Gastroesophageal sphincter (tissue), 4 donors: ENCODE results near the gene SNIP1. TPM values are rescaled to one million over a fixed set of nuclear protein-coding genes. Genes with fewer than 3 reads are reported as not detected.
A peak's percentile ranks its signal among the peaks of the same experiment; 100 is the strongest.
"Not testable (repeated sequence)": the region's sequence is repeated elsewhere in the genome, so short reads cannot be mapped to it uniquely, and the experiment has no call there.

Experiments used
- ATAC-seq: fragments of 150-250 bp; one replicate; pipeline ENCODE4 v1.9.1; 2016; ENCODE audit warnings: mild to moderate bottlenecking, moderate library complexity
- H3K27ac ChIP-seq, 4 donors: fragments of 200-600 bp; sonication (generic) in 3 of 4; 1 replicate in 3 of 4; 2 replicates in 1 of 4; pipeline ENCODE4 v1.5.1; 2016 to 2019
- H3K27me3 ChIP-seq: fragments of 200-600 bp; sonication (generic); one replicate; pipeline ENCODE4 v1.5.1; 2019
- H3K36me3 ChIP-seq, 2 donors: fragments of 200-600 bp; sonication (generic); one replicate each; pipeline ENCODE4 v1.5.1; 2019; ENCODE audit warnings: control low read depth in 1 of 2
- H3K4me1 ChIP-seq, 3 donors: fragments of 200-600 bp; sonication (generic); 1 replicate in 2 of 3; 2 replicates in 1 of 3; pipeline ENCODE4 v1.5.1; 2016 to 2019; ENCODE audit warnings: control low read depth in 2 of 3
- H3K4me3 ChIP-seq, 2 donors: fragments of 200-600 bp; sonication (generic); one replicate each; pipeline ENCODE4 v1.5.1; 2019; ENCODE audit warnings: mild to moderate bottlenecking in 1 of 2, moderate library complexity in 1 of 2
- H3K9me3 ChIP-seq, 3 donors: fragments of 200-600 bp; sonication (generic); one replicate each; pipeline ENCODE4 v1.5.1; 2017 to 2019; ENCODE audit warnings: control low read depth in 2 of 3
- EP300 ChIP-seq: sonication (generic); formaldehyde crosslinking; IDR thresholded peaks from one replicate; pipeline ENCODE4 v1.6.1; 2017; ENCODE audit warnings: antibody characterized with exemption, mild to moderate bottlenecking
- POLR2A ChIP-seq, 2 donors: fragments of 450-650 bp; IDR thresholded peaks; one replicate each; pipeline ENCODE4 v1.6.1; 2017; ENCODE audit warnings: antibody characterized with exemption in 2 of 2, mild to moderate bottlenecking in 2 of 2, moderate library complexity in 1 of 2
- POLR2AphosphoS5 ChIP-seq: sonication (generic); formaldehyde crosslinking; IDR thresholded peaks from one replicate; pipeline ENCODE4 v1.6.1; 2017; ENCODE audit warnings: antibody characterized with exemption
- WGBS, 2 donors: methylation state at CpG; one replicate each; pipeline ENCODE4 v1.1.5; 2018; ENCODE audit warnings: low coverage in 1 of 2; 5-methylcytosine and 5-hydroxymethylcytosine counted together
- total RNA-seq, 4 donors: library from RNA; depleted of rRNA; stranded (reverse); fragments of >200 nt; gene quantifications; one replicate each; pipeline ENCODE4 v1.1.0, GENCODE V29; 2016
- TF ChIP-seq, protein P1 (sequence below), 4 experiments: fragments of 200-600 bp in 2 of 4; fragments of 450-650 bp in 2 of 4; sonication (generic) in 1 of 4; IDR thresholded peaks; one replicate each; pipeline ENCODE4 v1.5.1; 2017 to 2019; ENCODE audit warnings: antibody characterized with exemption in 4 of 4, mild to moderate bottlenecking in 2 of 4, moderate library complexity in 2 of 4

The SNIP1 gene
- total RNA-seq, 4 donors from 2014 or later = 10.3 to 17.8 (median 14.1) TPM

DNA sequence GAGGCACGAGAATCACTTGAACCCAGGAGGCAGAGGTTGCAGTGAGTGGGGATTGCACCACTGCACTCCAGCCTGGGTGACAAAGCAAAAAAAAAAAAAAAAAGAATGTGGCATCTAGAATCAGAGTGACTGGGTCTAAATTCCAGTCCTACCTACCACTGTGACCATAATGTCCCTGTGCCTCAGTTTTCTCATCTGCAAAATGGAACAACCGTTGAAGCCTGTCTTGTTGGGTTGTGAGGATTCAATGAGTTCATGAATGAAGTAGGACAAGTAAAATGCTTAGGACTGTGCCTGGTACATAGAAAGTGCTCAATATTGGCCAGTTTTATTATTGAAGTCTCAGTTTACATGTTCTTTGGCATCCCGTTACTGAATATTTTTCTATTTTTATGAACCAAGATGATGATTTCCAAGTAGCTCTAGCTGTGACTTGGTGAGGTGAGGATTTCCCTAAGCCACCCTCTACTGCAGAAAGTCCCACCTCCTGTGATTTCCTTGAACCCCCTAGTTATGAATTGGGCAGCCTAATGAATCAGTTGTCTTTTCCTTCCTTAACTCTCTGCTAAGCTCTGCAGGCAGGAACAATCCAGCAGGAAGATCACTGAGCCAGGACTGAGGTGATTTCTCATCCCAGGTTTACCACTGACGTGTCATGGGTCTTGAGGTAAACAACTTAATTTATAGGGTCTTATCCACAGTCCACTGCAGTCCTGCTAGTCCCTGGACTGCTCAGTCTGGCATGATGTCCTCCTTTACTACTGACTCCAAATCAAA lies 20.6 kb downstream of the SNIP1 start:
- ATAC-seq = no peak
- 95 to 100% methylated on average over 2 to 3 of the region's 4 CpGs for WGBS, 2 donors
- Histone ChIP-seq H3K4me3 (no peak overlapping the region), H3K36me3 (peaks cover 3 to 34% of the 10 kb centered on the region in 2 donors), H3K4me1 (peaks cover 0 to 16% (median 3%) of the 10 kb centered on the region in 3 donors), H3K9me3 (no peaks in the 10 kb centered on the region), H3K27ac (peak overlapping the region; percentile 56 to 77 (median 66)), H3K27me3 (no peaks in the 10 kb centered on the region)
- TF ChIP-seq POLR2A (IDR thresholded peaks at IDR 0.05) (no peak), EP300 (no peak), POLR2AphosphoS5 (no peak)
- TF ChIP-seq, protein P1, sequence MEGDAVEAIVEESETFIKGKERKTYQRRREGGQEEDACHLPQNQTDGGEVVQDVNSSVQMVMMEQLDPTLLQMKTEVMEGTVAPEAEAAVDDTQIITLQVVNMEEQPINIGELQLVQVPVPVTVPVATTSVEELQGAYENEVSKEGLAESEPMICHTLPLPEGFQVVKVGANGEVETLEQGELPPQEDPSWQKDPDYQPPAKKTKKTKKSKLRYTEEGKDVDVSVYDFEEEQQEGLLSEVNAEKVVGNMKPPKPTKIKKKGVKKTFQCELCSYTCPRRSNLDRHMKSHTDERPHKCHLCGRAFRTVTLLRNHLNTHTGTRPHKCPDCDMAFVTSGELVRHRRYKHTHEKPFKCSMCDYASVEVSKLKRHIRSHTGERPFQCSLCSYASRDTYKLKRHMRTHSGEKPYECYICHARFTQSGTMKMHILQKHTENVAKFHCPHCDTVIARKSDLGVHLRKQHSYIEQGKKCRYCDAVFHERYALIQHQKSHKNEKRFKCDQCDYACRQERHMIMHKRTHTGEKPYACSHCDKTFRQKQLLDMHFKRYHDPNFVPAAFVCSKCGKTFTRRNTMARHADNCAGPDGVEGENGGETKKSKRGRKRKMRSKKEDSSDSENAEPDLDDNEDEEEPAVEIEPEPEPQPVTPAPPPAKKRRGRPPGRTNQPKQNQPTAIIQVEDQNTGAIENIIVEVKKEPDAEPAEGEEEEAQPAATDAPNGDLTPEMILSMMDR (IDR thresholded peaks at IDR 0.05) = no peak

DNA sequence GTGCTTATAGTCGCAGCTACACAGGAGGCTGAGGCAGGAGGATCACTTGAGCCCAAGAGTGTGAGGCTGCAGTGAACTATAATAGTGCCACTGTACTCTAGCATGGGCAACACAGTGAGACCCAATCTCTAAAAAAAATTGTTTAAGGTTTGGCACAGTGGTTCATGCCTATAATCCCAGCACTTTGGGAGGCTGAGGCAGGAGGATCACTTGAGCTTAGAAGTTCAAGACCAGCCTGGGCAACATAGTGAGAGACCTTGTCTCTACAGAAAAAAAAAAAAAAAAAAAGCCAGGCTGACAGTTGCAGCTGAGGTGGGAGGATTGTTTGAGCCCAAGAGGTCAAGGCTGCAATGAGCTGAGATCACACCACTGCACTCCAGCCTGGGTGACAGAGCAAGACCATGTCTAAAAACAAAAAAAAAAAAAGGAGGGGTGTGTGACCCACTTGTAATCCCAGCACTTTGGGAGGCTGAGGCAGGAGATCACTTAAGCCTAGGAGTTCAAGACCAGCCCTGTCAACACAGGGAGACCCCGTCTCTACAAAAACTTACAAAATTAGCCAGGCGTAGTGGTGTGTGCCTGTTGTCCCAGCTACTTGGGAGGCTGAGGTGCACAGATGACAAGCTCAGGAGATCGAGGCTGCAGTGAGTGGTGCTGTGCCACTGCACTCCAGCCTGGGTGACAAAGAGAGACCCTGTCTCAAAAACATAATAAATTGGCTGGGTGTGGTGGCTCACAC lies 21.5 kb downstream of the SNIP1 start:
- H3K9me3 ChIP-seq, H3K4me3 ChIP-seq, ATAC-seq, H3K27me3 ChIP-seq: not testable (repeated sequence)
- Histone ChIP-seq H3K4me1 (peaks cover 0 to 16% (median 3%) of the 10 kb centered on the region in 3 donors), H3K36me3 (peaks cover 3 to 25% of the 10 kb centered on the region in 2 donors), H3K27ac (peak overlapping the region in 2 of 4 donors; percentile 19 to 70)
- 87 to 90% methylated on average over 3 to 4 of the region's 4 CpGs for WGBS, 2 donors

DNA sequence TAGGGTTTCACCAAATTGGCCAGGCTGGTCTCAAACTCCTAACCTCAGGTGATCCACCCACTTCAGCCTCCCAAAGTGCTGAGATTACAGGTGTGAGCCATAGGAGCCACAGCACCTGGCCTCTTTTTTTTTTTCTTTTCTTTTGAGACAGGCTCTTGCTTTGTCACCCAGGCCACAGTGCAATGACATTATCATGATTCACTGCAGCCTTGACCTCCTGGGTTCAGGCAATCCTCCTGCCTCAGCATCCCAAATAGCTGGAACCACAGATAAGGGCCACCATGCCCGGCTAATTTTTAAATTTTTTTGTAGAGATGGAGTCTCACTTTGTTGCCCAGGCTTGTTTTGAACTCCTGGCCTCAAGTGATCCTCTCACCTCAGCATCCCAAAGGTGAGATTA lies 24.2 kb downstream of the SNIP1 start:
- not testable (repeated sequence) for H3K27ac ChIP-seq, H3K27me3 ChIP-seq, H3K4me3 ChIP-seq, ATAC-seq, H3K9me3 ChIP-seq, H3K36me3 ChIP-seq
- WGBS, 2 donors = 80 to 100% methylated on average over 1 of the region's 1 CpG
- H3K4me1 ChIP-seq = peaks cover 0 to 16% (median 3%) of the 10 kb centered on the region in 3 donors

DNA sequence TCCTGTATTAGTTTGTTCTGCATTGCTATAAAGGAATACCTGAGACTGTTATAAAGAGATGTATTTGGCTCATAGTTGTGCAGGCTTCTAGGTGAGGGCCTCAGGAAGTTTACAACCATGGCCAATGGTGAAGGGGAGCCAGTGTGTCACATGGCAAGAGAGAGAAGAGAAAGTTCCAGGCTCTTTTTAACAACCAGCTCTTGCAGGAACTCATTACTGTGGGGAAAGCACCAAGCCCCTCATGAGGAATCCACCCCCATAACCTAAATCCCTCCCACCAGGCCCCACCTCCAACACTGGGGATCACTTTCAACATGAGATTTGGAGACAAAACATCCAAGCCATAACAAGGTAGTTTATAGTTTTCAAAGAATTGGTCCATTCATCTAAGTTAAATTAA lies 34.5 kb downstream of the SNIP1 start:
- Histone ChIP-seq H3K9me3 (no peaks in the 10 kb centered on the region), H3K4me3 (no peak overlapping the region), H3K4me1 (peaks cover 0 to 5% (median 0%) of the 10 kb centered on the region in 3 donors), H3K36me3 (no peaks in the 10 kb centered on the region), H3K27ac (no peak overlapping the region), H3K27me3 (peaks cover 3% of the 10 kb centered on the region)
- TF ChIP-seq, protein P1 (IDR thresholded peaks at IDR 0.05) = no peak
- no peak for TF ChIP-seq POLR2A (IDR thresholded peaks at IDR 0.05)
- TF ChIP-seq POLR2AphosphoS5 = no peak
- TF ChIP-seq EP300 = no peak
- ATAC-seq = no peak

DNA sequence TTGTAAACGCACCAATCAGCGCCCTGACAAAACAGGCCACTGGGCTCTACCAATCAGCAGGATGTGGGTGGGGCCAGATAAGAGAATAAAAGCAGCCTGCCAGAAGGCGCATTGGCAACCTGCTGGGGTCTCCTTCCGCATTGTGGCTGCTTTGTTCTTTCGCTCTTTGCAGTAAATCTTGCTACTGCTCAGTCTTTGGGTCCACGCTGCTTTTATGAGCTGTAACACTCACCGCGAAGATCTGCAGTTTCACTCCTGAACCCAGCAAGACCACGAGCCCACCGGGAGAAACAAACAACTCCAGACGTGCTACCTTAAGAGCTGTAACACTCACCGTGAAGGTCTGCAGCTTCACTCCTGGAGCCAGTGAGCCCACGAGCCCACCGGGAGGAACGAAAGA lies 35.2 kb downstream of the SNIP1 start:
- not testable (repeated sequence) for ATAC-seq, H3K4me1 ChIP-seq, H3K4me3 ChIP-seq

DNA sequence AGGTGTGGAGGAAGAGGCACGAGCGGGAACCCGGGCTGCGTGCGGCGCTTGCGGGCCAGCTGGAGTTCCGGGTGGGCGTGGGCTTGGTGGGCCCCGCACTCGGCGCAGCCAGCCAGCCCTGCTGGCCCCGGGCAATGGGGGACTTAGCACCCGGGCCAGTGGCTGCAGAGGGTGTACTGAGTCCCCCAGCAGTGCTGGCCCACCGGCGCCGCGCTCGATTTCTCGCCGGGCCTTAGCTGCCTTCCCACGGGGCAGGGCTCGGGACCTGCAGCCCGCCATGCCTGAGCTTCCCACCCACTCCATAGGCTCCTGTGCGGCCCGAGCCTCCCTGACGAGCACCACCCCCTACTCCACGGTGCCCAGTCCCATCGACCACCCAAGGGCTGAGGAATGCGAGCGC lies 35.9 kb downstream of the SNIP1 start:
- H3K4me1 ChIP-seq = peaks cover 0 to 11% (median 0%) of the 10 kb centered on the region in 3 donors
- no CpG with 5 or more reads among the region's 31 CpGs for WGBS, 2 donors
- not testable (repeated sequence) for H3K27ac ChIP-seq, ATAC-seq, H3K9me3 ChIP-seq, H3K4me3 ChIP-seq, H3K36me3 ChIP-seq, H3K27me3 ChIP-seq

More for the DNA sequence above, 35.2 kb downstream of the SNIP1 start:
- H3K36me3 ChIP-seq, H3K27me3 ChIP-seq, H3K9me3 ChIP-seq, H3K27ac ChIP-seq: not testable (repeated sequence)
- WGBS, 2 donors = 52 to 100% methylated on average over 2 of the region's 15 CpGs

DNA sequence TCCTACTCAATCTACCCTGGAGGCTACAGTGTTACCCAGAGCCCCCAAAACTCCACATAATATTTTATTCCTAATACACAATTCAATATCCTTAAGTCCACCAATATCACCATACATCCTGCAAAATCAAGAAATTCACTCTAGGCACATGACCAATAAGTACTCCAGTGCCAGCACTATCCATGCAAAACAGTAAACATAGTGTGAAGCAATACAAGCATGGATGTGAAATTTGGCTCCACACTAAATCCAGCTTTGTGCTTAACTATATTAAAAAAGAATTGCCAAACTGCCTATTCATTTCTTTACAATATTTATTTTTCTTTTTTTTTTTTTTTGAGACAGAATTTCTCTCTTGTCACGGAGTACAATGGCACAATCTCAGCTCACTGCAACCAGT lies 36.5 kb downstream of the SNIP1 start:
- TF ChIP-seq EP300 = no peak
- TF ChIP-seq, protein P1 (IDR thresholded peaks at IDR 0.05) = no peak
- TF ChIP-seq POLR2A (IDR thresholded peaks at IDR 0.05) = no peak
- TF ChIP-seq POLR2AphosphoS5 = no peak
- ATAC-seq = no peak
- Histone ChIP-seq H3K4me1 (peaks cover 0 to 18% (median 0%) of the 10 kb centered on the region in 3 donors), H3K36me3 (peaks cover 0 to 3% of the 10 kb centered on the region in 2 donors), H3K27ac (no peak overlapping the region), H3K9me3 (no peaks in the 10 kb centered on the region), H3K27me3 (peaks cover 3% of the 10 kb centered on the region), H3K4me3 (no peak overlapping the region)
- WGBS, 2 donors = 43 to 83% methylated on average over 1 of the region's 1 CpG
